ENCODE measurements around the gene NOXO1. TPM values are rescaled to one million over a fixed set of nuclear protein-coding genes. Genes with fewer than 3 reads are reported as not detected.

The NOXO1 gene
- total and polyA plus RNA-seq, 10 of the 15 experiments (the other 5 are each of a cell fraction or from before 2014, with no cell fraction given) = 0.09 to 0.76 (median 0.26) TPM; not detected in 4

- TF ChIP-seq ZBTB40 (IDR thresholded peaks at IDR 0.05; ENCODE audit: borderline replicate concordance) (peak; percentile 69; the same call in 1 of the 2 replicates), STAT1 (conservative IDR thresholded peaks at IDR 0.05) (no peak; the same call in 1 of the 2 replicates), CBX3 (IDR thresholded peaks at IDR 0.05; ENCODE audit: borderline replicate concordance, low read depth) (no peak), PAX5 (IDR thresholded peaks at IDR 0.05; ENCODE audit: borderline replicate concordance, low read depth, low read length) (peak; percentile 56; the same call in 1 of the 2 replicates), SMC3 (IDR thresholded peaks at IDR 0.05; ENCODE audit: borderline replicate concordance, low read length) (no peak), NR2C1 (IDR thresholded peaks at IDR 0.05) (no peak), RUNX3 (IDR thresholded peaks at IDR 0.05; ENCODE audit: low read length) (peak; percentile 30), KDM1A (IDR thresholded peaks at IDR 0.05; ENCODE audit: borderline replicate concordance) (no peak), BACH1 (IDR thresholded peaks at IDR 0.05; ENCODE audit: borderline replicate concordance) (peak; percentile 77), CREM (IDR thresholded peaks at IDR 0.05; ENCODE audit: low read depth) (peak; percentile 98), SP1 (IDR thresholded peaks at IDR 0.05; ENCODE audit: low read depth, low read length) (peak; percentile 93), YBX1 (IDR thresholded peaks at IDR 0.05) (no peak), RBBP5 (conservative IDR thresholded peaks at IDR 0.05) (peak; percentile 88; the same call in 1 of the 2 replicates), STAT3 (IDR thresholded peaks at IDR 0.05; ENCODE audit: low read depth, low read length) (no peak), PAX8 (IDR thresholded peaks at IDR 0.05) (no peak), IKZF2 (IDR thresholded peaks at IDR 0.05) (peak; percentile 51 to 77), NFXL1 (IDR thresholded peaks at IDR 0.05; ENCODE audit: borderline replicate concordance) (no peak), POU2F2 (IDR thresholded peaks at IDR 0.05; ENCODE audit: borderline replicate concordance, low read depth, low read length) (peak; percentile 99), CEBPB (IDR thresholded peaks at IDR 0.05; ENCODE audit: borderline replicate concordance in 1 of 2, low read depth in 2 of 2, low read length in 2 of 2) (no peak), CUX1 (IDR thresholded peaks at IDR 0.05; ENCODE audit: insufficient replicate concordance, low read depth, low read length) (no peak)
- TF ChIP-seq, protein P1, sequence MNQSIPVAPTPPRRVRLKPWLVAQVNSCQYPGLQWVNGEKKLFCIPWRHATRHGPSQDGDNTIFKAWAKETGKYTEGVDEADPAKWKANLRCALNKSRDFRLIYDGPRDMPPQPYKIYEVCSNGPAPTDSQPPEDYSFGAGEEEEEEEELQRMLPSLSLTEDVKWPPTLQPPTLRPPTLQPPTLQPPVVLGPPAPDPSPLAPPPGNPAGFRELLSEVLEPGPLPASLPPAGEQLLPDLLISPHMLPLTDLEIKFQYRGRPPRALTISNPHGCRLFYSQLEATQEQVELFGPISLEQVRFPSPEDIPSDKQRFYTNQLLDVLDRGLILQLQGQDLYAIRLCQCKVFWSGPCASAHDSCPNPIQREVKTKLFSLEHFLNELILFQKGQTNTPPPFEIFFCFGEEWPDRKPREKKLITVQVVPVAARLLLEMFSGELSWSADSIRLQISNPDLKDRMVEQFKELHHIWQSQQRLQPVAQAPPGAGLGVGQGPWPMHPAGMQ (IDR thresholded peaks at IDR 0.05; ENCODE audit: borderline replicate concordance) = peak; percentile 66; the same call in 1 of the 2 replicates
Observed at GRCh38 chr16:1964506-1965395, 16.5 kb downstream of the NOXO1 start, which contains the start of gene RPS2 (continued).

Measured in GM12878 (cell line).